Measurements from ENCODE around the gene CES2.

Gene CES2

GRCh38 chr16:66908762-66909559, 26.4 kb upstream of the CES2 start:
- Mint-ChIP-seq H3K27me3 (peaks cover 21% of the 10 kb centered on the region), H3K4me1 (no peaks in the 10 kb centered on the region), H3K27ac (no peak overlapping the region), H3K4me3 (no peak overlapping the region), H3K9me3 (no peaks in the 10 kb centered on the region), H3K36me3 (no peaks in the 10 kb centered on the region)
- no peak for ATAC-seq

- Mint-ChIP-seq H3K27me3 (peaks cover 34% of the 10 kb centered on the region), H3K4me3 (no peak overlapping the region), H3K36me3 (no peaks in the 10 kb centered on the region), H3K4me1 (no peaks in the 10 kb centered on the region), H3K9me3 (no peaks in the 10 kb centered on the region), H3K27ac (no peak overlapping the region)
- ATAC-seq, result no peak
Observed at GRCh38 chr16:66910175-66910940, 25.0 kb upstream of the CES2 start.

- Mint-ChIP-seq H3K9me3 (no peaks in the 10 kb centered on the region), H3K4me1 (no peaks in the 10 kb centered on the region), H3K4me3 (no peak overlapping the region), H3K36me3 (no peaks in the 10 kb centered on the region), H3K27me3 (peaks cover 41% of the 10 kb centered on the region), H3K27ac (no peak overlapping the region)
- no peak for ATAC-seq
Observed at GRCh38 chr16:66911112-66911511, 24.2 kb upstream of the CES2 start.

GRCh38 chr16:66911801-66912200, 23.5 kb upstream of the CES2 start:
- Mint-ChIP-seq H3K4me1 (no peaks in the 10 kb centered on the region), H3K4me3 (no peak overlapping the region), H3K9me3 (no peaks in the 10 kb centered on the region), H3K27ac (no peak overlapping the region), H3K36me3 (no peaks in the 10 kb centered on the region), H3K27me3 (peaks cover 43% of the 10 kb centered on the region)
- ATAC-seq, result no peak

GRCh38 chr16:66913081-66913480, 22.2 kb upstream of the CES2 start:
- Mint-ChIP-seq H3K27me3 (peaks cover 39% of the 10 kb centered on the region), H3K4me3 (no peak overlapping the region), H3K36me3 (no peaks in the 10 kb centered on the region), H3K4me1 (no peaks in the 10 kb centered on the region), H3K27ac (no peak overlapping the region), H3K9me3 (no peaks in the 10 kb centered on the region)
- no peak for ATAC-seq

GRCh38 chr16:66913711-66914110, 21.6 kb upstream of the CES2 start:
- Mint-ChIP-seq H3K27ac (no peak overlapping the region), H3K27me3 (peaks cover 33% of the 10 kb centered on the region), H3K4me3 (no peak overlapping the region), H3K9me3 (no peaks in the 10 kb centered on the region), H3K36me3 (no peaks in the 10 kb centered on the region), H3K4me1 (no peaks in the 10 kb centered on the region)
- ATAC-seq, result no peak

- H3K9me3 Mint-ChIP-seq, result no peaks in the 10 kb centered on the region
- no peak for ATAC-seq
- no peaks in the 10 kb centered on the region for H3K36me3 Mint-ChIP-seq
- H3K4me1 Mint-ChIP-seq, result no peaks in the 10 kb centered on the region
- H3K27ac Mint-ChIP-seq, result no peak overlapping the region
- no peak overlapping the region for H3K4me3 Mint-ChIP-seq
- peaks cover 40% of the 10 kb centered on the region for H3K27me3 Mint-ChIP-seq
Observed at GRCh38 chr16:66914541-66914940, 20.8 kb upstream of the CES2 start.

- no peaks in the 10 kb centered on the region for H3K4me1 Mint-ChIP-seq
- no peak for ATAC-seq
- H3K27ac Mint-ChIP-seq, result no peak overlapping the region
- no peaks in the 10 kb centered on the region for H3K9me3 Mint-ChIP-seq
- H3K4me3 Mint-ChIP-seq, result no peak overlapping the region
- H3K27me3 Mint-ChIP-seq, result peaks cover 45% of the 10 kb centered on the region
- no peaks in the 10 kb centered on the region for H3K36me3 Mint-ChIP-seq
Observed at GRCh38 chr16:66915041-66915440, 20.3 kb upstream of the CES2 start.

GRCh38 chr16:66916518-66916917, 18.8 kb upstream of the CES2 start:
- no peaks in the 10 kb centered on the region for H3K36me3 Mint-ChIP-seq
- H3K4me1 Mint-ChIP-seq, result no peaks in the 10 kb centered on the region

GRCh38 chr16:66917741-66918140, 17.6 kb upstream of the CES2 start:
- no peak overlapping the region for H3K27ac Mint-ChIP-seq
- no peaks in the 10 kb centered on the region for H3K36me3 Mint-ChIP-seq
- no peak for ATAC-seq
- no peaks in the 10 kb centered on the region for H3K4me1 Mint-ChIP-seq
- H3K9me3 Mint-ChIP-seq, result no peaks in the 10 kb centered on the region
- no peak overlapping the region for H3K4me3 Mint-ChIP-seq
- H3K27me3 Mint-ChIP-seq, result peaks cover 48% of the 10 kb centered on the region

More at GRCh38 chr16:66916518-66916917, 18.8 kb upstream of the CES2 start:
- Mint-ChIP-seq H3K27ac (no peak overlapping the region), H3K27me3 (peaks cover 53% of the 10 kb centered on the region), H3K9me3 (no peaks in the 10 kb centered on the region), H3K4me3 (no peak overlapping the region)
- ATAC-seq, result no peak

GRCh38 chr16:66918355-66918754, 17.0 kb upstream of the CES2 start:
- H3K4me3 Mint-ChIP-seq, result no peak overlapping the region
- peaks cover 55% of the 10 kb centered on the region for H3K27me3 Mint-ChIP-seq
- H3K4me1 Mint-ChIP-seq, result peaks cover 4% of the 10 kb centered on the region

GRCh38 chr16:66918803-66919568, 16.3 kb upstream of the CES2 start, which contains the start of gene CDH16:
CDH16 (minus strand) TSS chr16:66918885; CDS start chr16:66918065, 820 bp downstream.
- H3K27ac Mint-ChIP-seq, result no peak within 1 kb of the TSS
- no peaks in the 10 kb centered on the region for H3K36me3 Mint-ChIP-seq
- no peak for ATAC-seq
- no peak within 1 kb of the TSS for H3K4me3 Mint-ChIP-seq
- H3K4me1 Mint-ChIP-seq, result peaks cover 10% of the 10 kb centered on the region
- peaks cover 61% of the 10 kb centered on the region for H3K27me3 Mint-ChIP-seq
- H3K9me3 Mint-ChIP-seq, result no peaks in the 10 kb centered on the region

More at GRCh38 chr16:66918355-66918754, 17.0 kb upstream of the CES2 start:
- Mint-ChIP-seq H3K9me3 (no peaks in the 10 kb centered on the region), H3K36me3 (no peaks in the 10 kb centered on the region), H3K27ac (no peak overlapping the region)
- ATAC-seq, result no peak

GRCh38 chr16:66919569-66920298, 15.6 kb upstream of the CES2 start:
- Mint-ChIP-seq H3K27ac (no peak overlapping the region), H3K4me1 (peaks cover 12% of the 10 kb centered on the region), H3K36me3 (no peaks in the 10 kb centered on the region), H3K4me3 (no peak overlapping the region), H3K9me3 (no peaks in the 10 kb centered on the region), H3K27me3 (peaks cover 62% of the 10 kb centered on the region)
- ATAC-seq, result no peak

- Mint-ChIP-seq H3K27ac (no peak overlapping the region), H3K9me3 (no peaks in the 10 kb centered on the region), H3K4me3 (no peak overlapping the region), H3K36me3 (no peaks in the 10 kb centered on the region), H3K4me1 (peaks cover 13% of the 10 kb centered on the region), H3K27me3 (peaks cover 62% of the 10 kb centered on the region)
- no peak for ATAC-seq
Observed at GRCh38 chr16:66920299-66920590, 15.1 kb upstream of the CES2 start.

All from stimulated activated memory B cell treated with anti-CD40 and anti-IgM and Interleukin-4, amounts not matched to agents 10 μg/mL and 1 μg/mL and 100 μg/mL, for 72 hours (primary cell).